ENCODE results near the gene RANBP1. TPM values are rescaled to one million over a fixed set of nuclear protein-coding genes. Genes with fewer than 3 reads are reported as not detected.

The RANBP1 gene
- total RNA-seq, 1 experiment from 2014 or later, result 522 TPM

DNA sequence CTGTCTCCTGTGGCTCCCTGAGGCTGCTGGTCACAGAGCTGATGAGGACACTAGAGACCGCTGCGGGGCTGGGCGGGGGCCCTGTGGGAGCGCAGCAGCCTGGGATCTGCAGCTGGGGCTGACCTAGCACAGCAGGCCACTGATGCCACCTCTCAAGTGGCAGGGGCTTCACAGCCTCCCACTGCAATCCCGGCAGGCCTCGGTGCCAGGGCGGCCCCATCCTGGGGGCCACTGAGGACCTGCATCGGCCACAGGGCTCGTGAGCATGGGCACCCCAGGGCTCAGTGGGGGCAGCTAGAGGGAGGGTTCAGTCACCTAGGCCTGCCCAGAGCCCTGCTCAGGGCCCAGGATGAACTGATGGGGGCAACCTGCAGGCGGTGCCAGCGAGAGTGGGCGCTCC is 49.5 kb downstream of the RANBP1 start:
- TF ChIP-seq, protein P1, sequence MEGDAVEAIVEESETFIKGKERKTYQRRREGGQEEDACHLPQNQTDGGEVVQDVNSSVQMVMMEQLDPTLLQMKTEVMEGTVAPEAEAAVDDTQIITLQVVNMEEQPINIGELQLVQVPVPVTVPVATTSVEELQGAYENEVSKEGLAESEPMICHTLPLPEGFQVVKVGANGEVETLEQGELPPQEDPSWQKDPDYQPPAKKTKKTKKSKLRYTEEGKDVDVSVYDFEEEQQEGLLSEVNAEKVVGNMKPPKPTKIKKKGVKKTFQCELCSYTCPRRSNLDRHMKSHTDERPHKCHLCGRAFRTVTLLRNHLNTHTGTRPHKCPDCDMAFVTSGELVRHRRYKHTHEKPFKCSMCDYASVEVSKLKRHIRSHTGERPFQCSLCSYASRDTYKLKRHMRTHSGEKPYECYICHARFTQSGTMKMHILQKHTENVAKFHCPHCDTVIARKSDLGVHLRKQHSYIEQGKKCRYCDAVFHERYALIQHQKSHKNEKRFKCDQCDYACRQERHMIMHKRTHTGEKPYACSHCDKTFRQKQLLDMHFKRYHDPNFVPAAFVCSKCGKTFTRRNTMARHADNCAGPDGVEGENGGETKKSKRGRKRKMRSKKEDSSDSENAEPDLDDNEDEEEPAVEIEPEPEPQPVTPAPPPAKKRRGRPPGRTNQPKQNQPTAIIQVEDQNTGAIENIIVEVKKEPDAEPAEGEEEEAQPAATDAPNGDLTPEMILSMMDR (conservative IDR thresholded peaks at IDR 0.05), result no peak
- H3K4me1 Mint-ChIP-seq, result no peaks in the 10 kb centered on the region
- H3K9me3 ChIP-seq (ENCODE audit: control insufficient read depth, low read depth, low read length), result no peaks in the 10 kb centered on the region
- H4K8ac ChIP-seq (replicated peaks; ENCODE audit: insufficient read length, low read depth, low read length), result no peak overlapping the region
- no peak overlapping the region for H3T11ph ChIP-seq (ENCODE audit: low read length)
- no peak overlapping the region for H3K4me3 Mint-ChIP-seq
- H3K4ac ChIP-seq (ENCODE audit: low read depth, low read length), result no peak overlapping the region
- H3K9ac ChIP-seq (ENCODE audit: extremely low read depth, insufficient read length, low read length), result no peak overlapping the region
- no peak overlapping the region for H4K5ac ChIP-seq (ENCODE audit: insufficient read length, low read depth, low read length)
- H3K27me3 ChIP-seq (ENCODE audit: insufficient read depth, low read length), result no peaks in the 10 kb centered on the region
- H3K27me3 Mint-ChIP-seq (ENCODE audit: low read depth), result no peaks in the 10 kb centered on the region
- no peaks in the 10 kb centered on the region for H3K79me2 ChIP-seq (ENCODE audit: insufficient read depth, low read length)
- H2AFZ ChIP-seq (ENCODE audit: low read length), result no peak overlapping the region
- H3K14ac ChIP-seq (ENCODE audit: insufficient read depth, low read length), result no peak overlapping the region
- H2BK15ac ChIP-seq (ENCODE audit: low read depth, low read length), result no peak overlapping the region
- no peak overlapping the region for H3K27ac ChIP-seq (ENCODE audit: insufficient read length, low read depth, low read length)
- H2BK20ac ChIP-seq (ENCODE audit: low read depth, low read length, poor library complexity, severe bottlenecking), result no peak overlapping the region
- no peak overlapping the region for H3K23ac ChIP-seq (ENCODE audit: insufficient read length, low read depth, low read length)
- WGBS (ENCODE audit: extremely low coverage, insufficient read length, low lambda C conversion rate), result no CpG with 5 or more reads among the region's 12 CpGs
- H2BK120ac ChIP-seq (ENCODE audit: low read depth, low read length, poor library complexity, severe bottlenecking), result no peak overlapping the region
- peaks cover 6 to 17% of the 10 kb centered on the region in 2 experiments; a peak in 4 of 5 replicates for H3K9me3 Mint-ChIP-seq
- H3K23me2 ChIP-seq (ENCODE audit: insufficient read length, low read depth, low read length, poor library complexity, severe bottlenecking), result no peaks in the 10 kb centered on the region
- H2BK12ac ChIP-seq (ENCODE audit: insufficient read length, low read depth, low read length), result no peak overlapping the region
- peaks cover 0 to 7% (median 0%) of the 10 kb centered on the region in 3 experiments; a peak in 2 of 7 replicates for H3K36me3 Mint-ChIP-seq (ENCODE audit: insufficient read depth in 1 of 3, low read depth in 3 of 3)
- no peak overlapping the region for H3K56ac ChIP-seq (ENCODE audit: insufficient read length, low read depth, low read length)
- H2BK5ac ChIP-seq (ENCODE audit: insufficient read length, low read length), result no peak overlapping the region
- no peak overlapping the region for H3K18ac ChIP-seq (ENCODE audit: insufficient read length, low read depth, low read length)
- H3K27ac Mint-ChIP-seq, result no peak overlapping the region
- H4K91ac ChIP-seq (ENCODE audit: insufficient read length, low read depth, low read length), result no peak overlapping the region
- H3K79me1 ChIP-seq (ENCODE audit: insufficient read depth, low read depth, low read length, poor library complexity, severe bottlenecking), result no peaks in the 10 kb centered on the region
- H2AK5ac ChIP-seq (ENCODE audit: insufficient read length, low read length), result no peak overlapping the region
- no peaks in the 10 kb centered on the region for H3K4me1 ChIP-seq (ENCODE audit: insufficient read depth, low read length)
- H4K20me1 ChIP-seq (ENCODE audit: control insufficient read depth, insufficient read depth, insufficient read length), result no peaks in the 10 kb centered on the region
- no peak for DNase-seq
- no peak overlapping the region for H3K4me2 ChIP-seq (ENCODE audit: insufficient read depth, insufficient read length, low read length)

Measured in H9 (cell line).